Mesenchymal stem cell (in vitro differentiated cells and primary cell): ENCODE data around the gene TAMM41.

Experiments
- DNase-seq: peaks from one replicate; pipeline ENCODE4 v3.0.0-alpha.2; 2013
- H2AFZ ChIP-seq: one replicate; pipeline ENCODE4 v1.6.1; 2013; ENCODE audit warnings: low read depth, mild to moderate bottlenecking, control low read depth, inconsistent platforms, low read length, moderate library complexity
- H2AK5ac ChIP-seq: 2 replicates; pipeline ENCODE4 v1.6.1; 2013; ENCODE audit warnings: low read length, moderate library complexity, mild to moderate bottlenecking, inconsistent platforms; ENCODE audit not compliant: severe bottlenecking
- H2BK120ac ChIP-seq: one replicate; pipeline ENCODE4 v1.6.1; 2013; ENCODE audit warnings: low read depth, mild to moderate bottlenecking, inconsistent platforms, low read length, moderate library complexity
- H2BK12ac ChIP-seq, 2 experiments: one replicate each; pipeline ENCODE4 v1.6.1; 2013; ENCODE audit warnings: inconsistent platforms in 2 of 2, low read length in 2 of 2, mild to moderate bottlenecking in 2 of 2, moderate library complexity in 2 of 2, control low read depth in 1 of 2
- H2BK15ac ChIP-seq: one replicate; pipeline ENCODE4 v1.6.1; 2013; ENCODE audit warnings: mild to moderate bottlenecking, low read depth, inconsistent platforms; ENCODE audit not compliant: poor library complexity, severe bottlenecking
- H2BK5ac ChIP-seq: 2 replicates; pipeline ENCODE4 v1.6.1; 2013; ENCODE audit warnings: low read depth, mild to moderate bottlenecking, low read length, control low read depth, inconsistent platforms; ENCODE audit not compliant: poor library complexity, severe bottlenecking
- H3K14ac ChIP-seq, 2 experiments: one replicate each; pipeline ENCODE4 v1.6.1; 2013; ENCODE audit warnings: inconsistent platforms in 2 of 2, low read length in 2 of 2, control low read depth in 1 of 2, mild to moderate bottlenecking in 1 of 2, moderate library complexity in 1 of 2
- H3K18ac ChIP-seq, 2 experiments: one replicate each; pipeline ENCODE4 v1.6.1; 2013; ENCODE audit warnings: inconsistent platforms in 2 of 2, low read length in 2 of 2, control low read depth in 1 of 2, low read depth in 1 of 2, mild to moderate bottlenecking in 1 of 2
- H3K23ac ChIP-seq, 2 experiments: one replicate each; pipeline ENCODE4 v1.6.1; 2013; ENCODE audit warnings: inconsistent platforms in 2 of 2, low read length in 2 of 2, mild to moderate bottlenecking in 2 of 2, moderate library complexity in 2 of 2, control low read depth in 1 of 2
- H3K27ac ChIP-seq: 2 replicates; pipeline ENCODE4 v1.5.1; 2013; ENCODE audit warnings: mild to moderate bottlenecking, moderate library complexity, low read length, control low read depth, inconsistent platforms; ENCODE audit not compliant: poor library complexity, severe bottlenecking
- H3K27me3 ChIP-seq, 2 experiments: 2 replicates each; pipeline versions ENCODE4 v1.6.1 to v1.7.0; 2013; ENCODE audit warnings: low read length in 2 of 2, mild to moderate bottlenecking in 2 of 2, moderate library complexity in 2 of 2, control low read depth in 1 of 2, inconsistent platforms in 1 of 2; ENCODE audit not compliant: control insufficient read depth in 1 of 2, insufficient read depth in 1 of 2
- H3K36me3 ChIP-seq, 2 experiments: 2 replicates each; pipeline versions ENCODE4 v1.6.1 to v1.7.0; 2013; ENCODE audit warnings: low read length in 2 of 2, control low read depth in 1 of 2, inconsistent platforms in 1 of 2, low read depth in 1 of 2, mild to moderate bottlenecking in 1 of 2; ENCODE audit not compliant: insufficient read depth in 2 of 2, control insufficient read depth in 1 of 2
- H3K4ac ChIP-seq, 2 experiments: one replicate each; pipeline ENCODE4 v1.6.1; 2013; ENCODE audit warnings: inconsistent platforms in 2 of 2, low read length in 2 of 2, mild to moderate bottlenecking in 2 of 2, moderate library complexity in 2 of 2, control low read depth in 1 of 2, low read depth in 1 of 2
- H3K4me1 ChIP-seq: 2 replicates; pipeline ENCODE4 v1.6.1; 2013; ENCODE audit warnings: low read depth, low read length, control low read depth; ENCODE audit not compliant: control insufficient read depth, insufficient read depth
- H3K4me2 ChIP-seq: 2 replicates; pipeline ENCODE4 v1.6.1; 2013; ENCODE audit warnings: low read length, mild to moderate bottlenecking, inconsistent platforms; ENCODE audit not compliant: poor library complexity, severe bottlenecking
- H3K4me3 ChIP-seq, 2 experiments: 2 replicates each; pipeline versions ENCODE4 v1.5.1 to v1.7.0; 2013; ENCODE audit warnings: low read length in 2 of 2, mild to moderate bottlenecking in 2 of 2, control low read depth in 1 of 2, low read depth in 1 of 2; ENCODE audit not compliant: insufficient read depth in 1 of 2
- H3K79me1 ChIP-seq: replicated peaks from 2 replicates; pipeline ENCODE4 v1.6.1; 2013; ENCODE audit warnings: mild to moderate bottlenecking, control low read depth, low read length, inconsistent platforms; ENCODE audit not compliant: poor library complexity, severe bottlenecking
- H3K9ac ChIP-seq: 2 replicates; pipeline ENCODE4 v1.7.0; 2013; ENCODE audit warnings: mild to moderate bottlenecking, low read length, moderate library complexity
- H3K9me3 ChIP-seq: 2 replicates; pipeline ENCODE4 v1.7.0; 2013; ENCODE audit warnings: mild to moderate bottlenecking, low read length; ENCODE audit not compliant: control insufficient read depth
- H4K8ac ChIP-seq: one replicate; pipeline ENCODE4 v1.6.1; 2013; ENCODE audit warnings: inconsistent platforms, mild to moderate bottlenecking, low read length, moderate library complexity
- H4K91ac ChIP-seq: one replicate; pipeline ENCODE4 v1.6.1; 2013; ENCODE audit warnings: mild to moderate bottlenecking, low read length, inconsistent platforms
- WGBS: methylation state at CpG from one replicate; pipeline ENCODE4 v1.1.7; 2013; ENCODE audit warnings: mixed read lengths; 5-methylcytosine and 5-hydroxymethylcytosine counted together

The TAMM41 gene

DNA sequence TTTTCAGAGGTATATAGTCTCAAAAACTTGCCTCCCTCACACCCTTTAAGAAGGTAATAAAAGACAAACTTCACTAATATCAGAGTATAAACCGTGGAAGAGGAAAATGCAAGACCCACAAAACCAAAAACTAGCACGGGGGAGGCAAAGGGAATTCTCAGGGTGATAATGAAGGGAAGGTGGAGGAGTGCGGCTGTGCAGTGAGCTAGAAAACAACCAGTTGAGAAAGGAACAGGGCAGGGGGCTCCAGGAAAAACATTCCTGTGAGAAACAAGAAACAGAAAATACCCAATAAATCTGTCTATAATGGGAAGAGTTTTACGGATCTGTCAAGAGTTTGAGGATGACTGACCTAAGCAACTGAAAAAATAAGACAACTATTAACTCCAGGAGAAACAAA lies 31.6 kb downstream of the TAMM41 start:
- DNase-seq, result no peak
- Histone ChIP-seq H3K4me2 (no peak overlapping the region), H2BK15ac (no peak overlapping the region), H3K9me3 (no peaks in the 10 kb centered on the region), H4K8ac (no peak overlapping the region), H3K79me1 (peaks cover 2% of the 10 kb centered on the region), H2BK12ac (no peak overlapping the region), H2AK5ac (no peak overlapping the region), H2BK5ac (no peak overlapping the region), H3K9ac (no peak overlapping the region), H3K18ac (no peak overlapping the region), H3K36me3 (peaks cover 14 to 71% of the 10 kb centered on the region in 2 experiments), H3K27me3 (no peaks in the 10 kb centered on the region), H2AFZ (no peak overlapping the region), H3K14ac (no peak overlapping the region), H2BK120ac (no peak overlapping the region), H3K23ac (no peak overlapping the region), H3K4me3 (no peak overlapping the region), H3K4me1 (peaks cover 2% of the 10 kb centered on the region), H3K27ac (no peak overlapping the region), H4K91ac (no peak overlapping the region), H3K4ac (no peak overlapping the region)
- WGBS, result 95% methylated on average over 3 of the region's 4 CpGs

DNA sequence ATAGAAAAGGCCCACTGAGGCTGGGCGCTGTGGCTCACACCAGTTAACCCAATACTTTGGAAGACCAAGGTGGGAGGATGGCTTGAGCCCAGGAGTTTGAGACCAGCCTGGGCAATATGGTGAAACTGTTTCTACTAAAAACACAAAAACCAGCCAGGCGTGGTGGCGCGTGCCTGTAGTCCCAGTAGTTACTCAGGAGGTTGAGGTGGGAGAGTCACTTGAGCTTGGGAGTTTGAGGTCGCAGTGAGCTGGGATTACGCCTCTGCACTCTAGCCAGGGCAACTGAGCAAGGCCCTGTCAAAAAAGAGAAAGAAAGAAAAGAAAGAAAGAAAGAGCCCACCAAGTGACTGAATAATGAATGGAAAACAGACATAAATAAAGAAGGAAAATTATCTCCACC lies 32.0 kb downstream of the TAMM41 start:
- Histone ChIP-seq H3K27ac (no peak overlapping the region), H3K4ac (no peak overlapping the region), H3K36me3 (peaks cover 14 to 71% of the 10 kb centered on the region in 2 experiments), H3K9me3 (no peaks in the 10 kb centered on the region), H2AFZ (no peak overlapping the region), H3K4me2 (no peak overlapping the region), H3K23ac (no peak overlapping the region), H4K8ac (no peak overlapping the region), H2BK15ac (no peak overlapping the region), H3K27me3 (no peaks in the 10 kb centered on the region), H2BK5ac (no peak overlapping the region), H3K4me3 (no peak overlapping the region), H4K91ac (no peak overlapping the region), H2AK5ac (no peak overlapping the region), H3K18ac (no peak overlapping the region), H3K14ac (no peak overlapping the region), H3K4me1 (peaks cover 2% of the 10 kb centered on the region), H3K9ac (no peak overlapping the region), H3K79me1 (peaks cover 2% of the 10 kb centered on the region), H2BK12ac (no peak overlapping the region), H2BK120ac (no peak overlapping the region)
- no peak for DNase-seq
- 95% methylated on average over 5 of the region's 6 CpGs for WGBS

DNA sequence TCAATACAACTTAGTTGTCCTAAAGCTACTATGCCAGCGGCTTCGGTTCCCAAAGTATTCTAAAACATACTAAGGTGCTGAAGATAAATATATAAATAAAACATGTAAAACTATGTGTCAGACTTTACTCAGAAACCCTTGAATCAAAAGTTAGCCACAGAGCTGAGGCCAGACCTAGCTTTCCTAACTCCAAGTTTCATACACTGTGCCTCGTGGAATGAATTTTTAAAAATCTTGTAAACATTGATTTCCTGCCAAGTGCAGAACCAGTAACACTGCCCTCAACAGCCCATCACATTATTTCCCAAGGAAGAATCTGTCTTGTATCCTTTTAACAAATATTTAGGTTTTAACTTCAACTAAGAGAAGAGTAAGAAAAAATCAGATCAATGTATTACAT lies 36.4 kb downstream of the TAMM41 start:
- H3K36me3 ChIP-seq, result peaks cover 25 to 80% of the 10 kb centered on the region in 2 experiments
- no peak overlapping the region for H2BK120ac ChIP-seq
- no peak overlapping the region for H3K9ac ChIP-seq
- H4K8ac ChIP-seq, result no peak overlapping the region
- no peak overlapping the region for H3K18ac ChIP-seq
- H2BK5ac ChIP-seq, result no peak overlapping the region
- no peak overlapping the region for H2AFZ ChIP-seq
- H3K27me3 ChIP-seq, result no peaks in the 10 kb centered on the region
- no peaks in the 10 kb centered on the region for H3K9me3 ChIP-seq
- no peaks in the 10 kb centered on the region for H3K79me1 ChIP-seq
- DNase-seq, result peak; percentile 56
- no peak overlapping the region for H3K23ac ChIP-seq
- no peak overlapping the region for H3K14ac ChIP-seq
- H2BK15ac ChIP-seq, result no peak overlapping the region
- 6% methylated on average over 1 of the region's 3 CpGs for WGBS
- no peak overlapping the region for H3K27ac ChIP-seq
- H2AK5ac ChIP-seq, result no peak overlapping the region
- H2BK12ac ChIP-seq, result no peak overlapping the region
- no peaks in the 10 kb centered on the region for H3K4me1 ChIP-seq
- H3K4me3 ChIP-seq, result no peak overlapping the region
- no peak overlapping the region for H4K91ac ChIP-seq
- H3K4ac ChIP-seq, result no peak overlapping the region
- H3K4me2 ChIP-seq, result no peak overlapping the region

DNA sequence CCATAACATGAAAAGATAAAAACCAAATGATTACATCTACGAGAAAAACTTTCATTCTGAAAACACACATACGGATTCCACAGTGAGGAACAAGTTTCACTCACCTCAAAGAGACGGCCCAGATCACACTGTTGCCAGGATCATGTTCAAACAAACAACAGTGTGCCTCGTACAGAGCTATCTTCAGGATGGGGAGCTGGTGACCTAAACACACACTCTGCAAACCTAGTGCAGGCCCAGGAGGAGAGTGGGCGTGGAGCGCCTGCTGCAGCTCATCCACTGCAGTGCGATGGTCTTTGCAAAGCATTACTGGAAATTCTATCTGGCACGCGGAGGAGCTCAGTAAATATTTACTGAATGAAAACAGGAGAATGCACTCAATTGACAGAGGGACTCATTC lies 38.5 kb downstream of the TAMM41 start:
- Histone ChIP-seq H3K4me2 (no peak overlapping the region), H3K4me3 (no peak overlapping the region), H3K18ac (no peak overlapping the region), H3K4ac (no peak overlapping the region), H4K8ac (no peak overlapping the region), H4K91ac (no peak overlapping the region), H3K27me3 (no peaks in the 10 kb centered on the region), H3K27ac (no peak overlapping the region), H3K4me1 (no peaks in the 10 kb centered on the region), H2BK15ac (no peak overlapping the region), H2BK5ac (no peak overlapping the region), H2AK5ac (no peak overlapping the region), H3K14ac (no peak overlapping the region), H3K36me3 (peaks cover 21 to 68% of the 10 kb centered on the region in 2 experiments), H3K9ac (no peak overlapping the region), H3K79me1 (no peaks in the 10 kb centered on the region), H2AFZ (no peak overlapping the region), H2BK120ac (no peak overlapping the region), H3K9me3 (peaks cover 5% of the 10 kb centered on the region), H3K23ac (no peak overlapping the region), H2BK12ac (no peak overlapping the region)
- peak; percentile 18 for DNase-seq
- 92% methylated on average over 7 of the region's 9 CpGs for WGBS
